ENCODE data around the gene FUS. TPM values are rescaled to one million over a fixed set of nuclear protein-coding genes. Genes with fewer than 3 reads are reported as not detected.

Gene FUS
- total and polyA plus RNA-seq, 9 of the 15 experiments (the other 6 are each of a cell fraction or from before 2014, with no cell fraction given) = 43.9 to 575 (median 87.2) TPM

GRCh38 chr16:31179747-31180459 lies at the start of gene FUS (continued):
- no peak for TF ChIP-seq HINFP (tag; conservative IDR thresholded peaks at IDR 0.05; ENCODE audit: low read depth)
- peak; percentile 81 for TF ChIP-seq GMEB1 (CRISPR knock-in tag; IDR thresholded peaks at IDR 0.05)
- no peak for TF ChIP-seq EWSR1 (IDR thresholded peaks at IDR 0.05; ENCODE audit: borderline replicate concordance, low read depth, partially characterized antibody)
- 0 out of 2 replicates have a peak, but pooled peaks have one; percentile 12 for TF ChIP-seq ATF1 (CRISPR knock-in tag; IDR thresholded peaks at IDR 0.05)
- peak; percentile 90 for TF ChIP-seq ATF1 (tag; IDR thresholded peaks at IDR 0.05)
- peak; percentile 62 for TF ChIP-seq FUS (optimal IDR thresholded peaks at IDR 0.05; ENCODE audit: low read depth, low read length)
- peak; percentile 74 for TF ChIP-seq SRSF3 (IDR thresholded peaks at IDR 0.05; ENCODE audit: insufficient read depth, low read length)
- peak; percentile 59; the same call in 1 of the 2 replicates for TF ChIP-seq KAT7 (CRISPR knock-in tag; IDR thresholded peaks at IDR 0.05; ENCODE audit: borderline replicate concordance)
- 0 out of 4 replicates have a peak, but pooled peaks of 1 of the 2 experiments have one; percentile 54 for TF ChIP-seq ARNT (IDR thresholded peaks at IDR 0.05)
- no peak for TF ChIP-seq CHD4 (IDR thresholded peaks at IDR 0.05; ENCODE audit: insufficient read depth, insufficient replicate concordance, low read depth, low read length, poor library complexity, severe bottlenecking)
- peak; percentile 78 to 89; a peak in 2 of 4 replicates for TF ChIP-seq SIN3A (IDR thresholded peaks at IDR 0.05; ENCODE audit: borderline replicate concordance in 2 of 2, control insufficient read depth in 1 of 2, low read depth in 2 of 2, low read length in 2 of 2)
- no peak for TF ChIP-seq ELF4 (CRISPR knock-in tag; IDR thresholded peaks at IDR 0.05)
- 0 out of 2 replicates have a peak, but pooled peaks have one; percentile 8 for TF ChIP-seq SMAD3 (CRISPR knock-in tag; conservative IDR thresholded peaks at IDR 0.05)
- no peak for TF ChIP-seq ZBTB12 (CRISPR knock-in tag; IDR thresholded peaks at IDR 0.05)
- TF ChIP-seq CXXC5 (CRISPR knock-in tag; IDR thresholded peaks at IDR 0.05) = peak; percentile 93
- no peak for TF ChIP-seq POLR3G (IDR thresholded peaks at IDR 0.05; ENCODE audit: extremely low read depth, insufficient read length, insufficient replicate concordance)
- 0 out of 2 replicates have a peak, but pooled peaks have one; percentile 59 for TF ChIP-seq NR1H2 (CRISPR knock-in tag; IDR thresholded peaks at IDR 0.05)
- 0 out of 2 replicates have a peak, but pooled peaks have one; percentile 29 for TF ChIP-seq USF1 (CRISPR knock-in tag; IDR thresholded peaks at IDR 0.05)
- TF ChIP-seq RBM17 (IDR thresholded peaks at IDR 0.05; ENCODE audit: borderline replicate concordance, low read depth, low read length) = no peak
- TF ChIP-seq POLR2AphosphoS5 (IDR thresholded peaks at IDR 0.05; ENCODE audit: control insufficient read depth, insufficient read depth, low read depth, low read length) = peak; percentile 99
- TF ChIP-seq CGGBP1 (CRISPR knock-in tag; IDR thresholded peaks at IDR 0.05) = no peak; the same call in 1 of the 2 replicates
